ENCODE data around the gene DCUN1D2.

DCUN1D2 gene

DNA sequence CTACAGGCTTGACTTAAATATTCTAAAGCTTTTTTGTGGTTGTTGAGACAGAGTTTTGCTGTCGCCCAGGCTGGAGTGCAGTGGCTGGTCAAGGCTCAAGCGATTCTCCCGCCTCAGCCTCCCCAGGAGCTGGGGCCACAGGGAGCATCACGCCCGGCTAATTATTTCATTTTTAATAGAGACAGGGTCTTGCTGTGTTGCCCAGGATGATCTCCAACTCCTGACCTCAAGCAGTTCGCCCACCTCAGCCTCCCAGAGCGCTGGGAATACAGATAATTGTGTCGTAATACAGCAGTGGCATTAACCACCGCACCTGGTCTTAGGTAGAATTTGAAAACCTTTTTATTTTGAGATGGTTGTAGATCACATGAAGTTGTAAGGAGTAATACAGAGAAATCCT lies 1.5 kb upstream of the DCUN1D2 start:
- Histone ChIP-seq H3K27me3 (peaks cover 8% of the 10 kb centered on the region), H3K27ac (peak overlapping the region; percentile 98), H3K4me1 (ENCODE audit: control insufficient read depth in 1 of 2, insufficient read depth in 1 of 2, low read depth in 1 of 2, low read length in 1 of 2) (peaks cover 53 to 54% of the 10 kb centered on the region in 2 experiments), H3K9me3 (no peaks in the 10 kb centered on the region), H3K36me3 (peaks cover 23% of the 10 kb centered on the region), H3K4me3 (ENCODE audit: low read depth in 1 of 2, low read length in 1 of 2) (peak overlapping the region; percentile 88 to 99)
- TF ChIP-seq, protein P1, sequence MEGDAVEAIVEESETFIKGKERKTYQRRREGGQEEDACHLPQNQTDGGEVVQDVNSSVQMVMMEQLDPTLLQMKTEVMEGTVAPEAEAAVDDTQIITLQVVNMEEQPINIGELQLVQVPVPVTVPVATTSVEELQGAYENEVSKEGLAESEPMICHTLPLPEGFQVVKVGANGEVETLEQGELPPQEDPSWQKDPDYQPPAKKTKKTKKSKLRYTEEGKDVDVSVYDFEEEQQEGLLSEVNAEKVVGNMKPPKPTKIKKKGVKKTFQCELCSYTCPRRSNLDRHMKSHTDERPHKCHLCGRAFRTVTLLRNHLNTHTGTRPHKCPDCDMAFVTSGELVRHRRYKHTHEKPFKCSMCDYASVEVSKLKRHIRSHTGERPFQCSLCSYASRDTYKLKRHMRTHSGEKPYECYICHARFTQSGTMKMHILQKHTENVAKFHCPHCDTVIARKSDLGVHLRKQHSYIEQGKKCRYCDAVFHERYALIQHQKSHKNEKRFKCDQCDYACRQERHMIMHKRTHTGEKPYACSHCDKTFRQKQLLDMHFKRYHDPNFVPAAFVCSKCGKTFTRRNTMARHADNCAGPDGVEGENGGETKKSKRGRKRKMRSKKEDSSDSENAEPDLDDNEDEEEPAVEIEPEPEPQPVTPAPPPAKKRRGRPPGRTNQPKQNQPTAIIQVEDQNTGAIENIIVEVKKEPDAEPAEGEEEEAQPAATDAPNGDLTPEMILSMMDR (IDR thresholded peaks at IDR 0.05): no peak

- Histone ChIP-seq H3K4me3 (ENCODE audit: low read depth in 1 of 2, low read length in 1 of 2) (peak overlapping the region; percentile 88 to 99), H3K27me3 (peaks cover 8% of the 10 kb centered on the region), H3K27ac (peak overlapping the region; percentile 98), H3K4me1 (ENCODE audit: control insufficient read depth in 1 of 2, insufficient read depth in 1 of 2, low read depth in 1 of 2, low read length in 1 of 2) (peaks cover 53 to 54% of the 10 kb centered on the region in 2 experiments), H3K36me3 (peaks cover 17% of the 10 kb centered on the region), H3K9me3 (no peaks in the 10 kb centered on the region)
- TF ChIP-seq, protein P1 (IDR thresholded peaks at IDR 0.05): no peak
Measured at GRCh38 chr13:113491418-113491883, 940 bp upstream of the DCUN1D2 start.

DNA sequence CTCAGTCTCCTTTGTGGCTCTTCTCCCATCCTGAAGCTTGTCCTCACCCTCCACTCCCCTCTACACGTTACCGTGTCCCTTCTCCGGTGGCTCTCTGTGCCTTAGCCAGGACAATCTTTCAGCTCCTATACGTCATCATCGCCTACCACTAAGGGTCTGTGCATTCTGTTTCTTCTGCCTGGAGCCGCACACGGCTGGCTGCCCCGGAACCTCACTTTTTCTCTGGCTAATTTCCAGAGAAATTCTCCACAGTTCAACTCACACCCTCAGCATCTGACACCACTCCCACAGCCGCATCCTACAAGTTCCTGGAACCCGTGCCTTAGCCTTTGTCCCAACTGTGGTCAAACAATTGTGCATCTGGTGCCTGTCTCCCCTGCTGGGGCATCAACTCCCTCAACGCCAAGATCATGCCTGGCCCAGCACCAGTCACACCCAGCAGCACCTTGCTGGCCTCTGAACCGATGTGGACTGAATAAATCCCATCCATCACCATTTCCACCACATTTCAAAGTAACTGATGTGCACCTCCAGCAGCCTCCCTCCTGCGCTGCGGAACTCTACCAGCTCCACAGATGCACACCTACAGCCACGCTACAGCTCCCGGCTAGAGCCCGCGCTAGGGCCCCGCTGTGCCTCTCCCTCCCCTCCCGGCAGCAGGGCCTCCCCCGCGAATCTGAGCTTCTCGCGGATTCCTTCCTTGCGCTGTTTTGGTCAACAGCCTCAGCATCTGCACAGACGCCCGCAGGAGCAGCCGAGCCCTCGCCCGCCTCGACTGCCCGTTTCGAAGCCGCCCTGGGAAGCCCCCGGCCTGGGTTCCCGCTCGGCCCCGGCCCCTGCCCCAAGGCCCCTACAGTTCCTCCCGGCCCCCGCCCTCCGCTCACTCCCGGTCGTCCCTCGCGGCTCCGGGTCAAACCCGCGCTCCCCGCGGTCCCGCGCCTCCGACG lies 689 bp downstream of the DCUN1D2 start:
- H3K27me3 ChIP-seq: peaks cover 8% of the 10 kb centered on the region
- TF ChIP-seq, protein P1 (IDR thresholded peaks at IDR 0.05): no peak
- H3K4me1 ChIP-seq (ENCODE audit: control insufficient read depth in 1 of 2, insufficient read depth in 1 of 2, low read depth in 1 of 2, low read length in 1 of 2): peaks cover 53 to 54% of the 10 kb centered on the region in 2 experiments
- H3K27ac ChIP-seq: peak overlapping the region; percentile 98
- peak overlapping the region; percentile 88 to 99 for H3K4me3 ChIP-seq (ENCODE audit: low read depth in 1 of 2, low read length in 1 of 2)
- H3K9me3 ChIP-seq: no peaks in the 10 kb centered on the region
- H3K36me3 ChIP-seq: peaks cover 1% of the 10 kb centered on the region

GRCh38 chr13:113489171-113489548 lies 1.4 kb downstream of the DCUN1D2 start:
- H3K27ac ChIP-seq: no peak overlapping the region
- H3K27me3 ChIP-seq: peaks cover 8% of the 10 kb centered on the region
- peak overlapping the region in 1 of 2 experiments; percentile 88 for H3K4me3 ChIP-seq (ENCODE audit: low read depth in 1 of 2, low read length in 1 of 2)
- TF ChIP-seq, protein P1 (IDR thresholded peaks at IDR 0.05): no peak
- H3K36me3 ChIP-seq: no peaks in the 10 kb centered on the region
- no peaks in the 10 kb centered on the region for H3K9me3 ChIP-seq
- peaks cover 51 to 52% of the 10 kb centered on the region in 2 experiments for H3K4me1 ChIP-seq (ENCODE audit: control insufficient read depth in 1 of 2, insufficient read depth in 1 of 2, low read depth in 1 of 2, low read length in 1 of 2)

DNA sequence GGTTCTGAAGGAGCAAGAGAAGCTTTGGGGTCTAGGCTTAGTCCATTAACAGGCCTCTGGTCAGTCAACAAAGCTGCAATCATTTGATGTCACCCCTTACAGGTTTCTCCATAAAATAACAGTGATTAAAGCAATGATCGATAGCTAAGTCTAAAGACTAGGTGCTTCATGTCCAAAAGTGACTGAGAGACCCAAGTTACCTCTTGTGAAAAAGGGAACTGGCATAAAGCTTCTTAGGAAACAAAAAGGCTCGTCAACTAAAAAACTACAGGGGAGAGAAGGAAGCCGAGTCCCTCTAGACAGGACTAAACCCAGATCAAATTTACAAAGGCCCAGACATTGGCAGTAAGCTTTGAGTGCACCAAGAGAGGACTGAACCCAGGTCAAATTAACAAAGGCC lies 2.2 kb downstream of the DCUN1D2 start:
- no peak overlapping the region for H3K4me3 ChIP-seq (ENCODE audit: low read depth in 1 of 2, low read length in 1 of 2)
- peaks cover 8% of the 10 kb centered on the region for H3K27me3 ChIP-seq
- no peak overlapping the region for H3K27ac ChIP-seq
- TF ChIP-seq, protein P1 (IDR thresholded peaks at IDR 0.05): no peak
- H3K36me3 ChIP-seq: peaks cover 6% of the 10 kb centered on the region
- no peaks in the 10 kb centered on the region for H3K9me3 ChIP-seq
- H3K4me1 ChIP-seq (ENCODE audit: control insufficient read depth in 1 of 2, insufficient read depth in 1 of 2, low read depth in 1 of 2, low read length in 1 of 2): peaks cover 42 to 43% of the 10 kb centered on the region in 2 experiments
